GM23338 (cell line): ENCODE results near the gene PTPRE. TPM values are rescaled to one million over a fixed set of nuclear protein-coding genes. Genes with fewer than 3 reads are reported as not detected.

ENCODE experiments used
- ATAC-seq: fragments of 200-7000 bp; cut with Tn5 transposase; 3 replicates; pipeline ENCODE4 v1.9.1; 2020
- DNase-seq: peaks from one replicate; pipeline ENCODE4 v3.0.0-alpha.2; 2015; ENCODE audit warnings: low spot score
- H2AFZ ChIP-seq: fragments of 200-600 bp; sonication (generic); 2 replicates; pipeline ENCODE4 v1.8.0; 2016; ENCODE audit warnings: antibody characterized with exemption, mild to moderate bottlenecking, moderate library complexity
- H3F3A ChIP-seq: fragments of 200-600 bp; sonication (generic); replicated peaks from 2 replicates; pipeline ENCODE4 v1.8.0; 2017; ENCODE audit warnings: antibody characterized with exemption, mixed run types, low read depth
- H3K27ac ChIP-seq: fragments of 200-600 bp; sonication (generic); 2 replicates; pipeline ENCODE4 v1.6.1; 2016; ENCODE audit warnings: low read depth
- H3K27me3 ChIP-seq: fragments of 200-600 bp; sonication (generic); 2 replicates; pipeline ENCODE4 v1.8.0; 2016; ENCODE audit warnings: mild to moderate bottlenecking, mixed run types, moderate library complexity; ENCODE audit not compliant: insufficient read depth
- H3K36me3 ChIP-seq: fragments of 200-600 bp; sonication (generic); 2 replicates; pipeline ENCODE4 v1.8.0; 2016; ENCODE audit warnings: mild to moderate bottlenecking; ENCODE audit not compliant: insufficient read depth
- H3K4me1 ChIP-seq: fragments of 200-600 bp; sonication (generic); 2 replicates; pipeline ENCODE4 v1.8.0; 2016; ENCODE audit warnings: mild to moderate bottlenecking, moderate library complexity; ENCODE audit not compliant: insufficient read depth
- H3K4me2 ChIP-seq: fragments of 200-600 bp; sonication (generic); 2 replicates; pipeline ENCODE4 v1.7.1; 2017; ENCODE audit warnings: mixed run types
- H3K4me3 ChIP-seq: fragments of 200-600 bp; sonication (generic); 2 replicates; pipeline ENCODE4 v1.6.1; 2016; ENCODE audit warnings: mixed run types
- H3K79me2 ChIP-seq: fragments of 200-600 bp; sonication (generic); replicated peaks from 2 replicates; pipeline ENCODE4 v1.8.0; 2017; ENCODE audit warnings: mild to moderate bottlenecking; ENCODE audit not compliant: insufficient read depth
- H3K9me2 ChIP-seq: fragments of 200-600 bp; sonication (generic); 2 replicates; pipeline ENCODE4 v1.8.0; 2017; ENCODE audit not compliant: insufficient read depth
- H4K20me1 ChIP-seq: fragments of 200-600 bp; sonication (generic); replicated peaks from 2 replicates; pipeline ENCODE4 v1.8.0; 2017; ENCODE audit warnings: mild to moderate bottlenecking; ENCODE audit not compliant: insufficient read depth
- H3K27ac Mint-ChIP-seq: 2 replicates; pipeline ENCODE4 v1.8.0; 2020; ENCODE audit warnings: inconsistent platforms, mild to moderate bottlenecking, moderate library complexity, mixed read lengths
- H3K27me3 Mint-ChIP-seq: 3 replicates; pipeline ENCODE4 v1.8.0; 2022; ENCODE audit warnings: low read depth, mild to moderate bottlenecking, moderate library complexity, mixed read lengths, inconsistent platforms; ENCODE audit not compliant: insufficient read depth, poor library complexity
- H3K36me3 Mint-ChIP-seq: 3 replicates; pipeline ENCODE4 v1.8.0; 2021; ENCODE audit warnings: low read depth, mild to moderate bottlenecking, inconsistent platforms, moderate library complexity, mixed read lengths
- H3K4me1 Mint-ChIP-seq: 3 replicates; pipeline ENCODE4 v1.8.0; 2020; ENCODE audit warnings: mild to moderate bottlenecking, inconsistent platforms, mixed read lengths
- H3K4me3 Mint-ChIP-seq: 3 replicates; pipeline ENCODE4 v1.8.0; 2021; ENCODE audit warnings: moderate library complexity, mild to moderate bottlenecking, inconsistent platforms, mixed read lengths
- H3K9me3 Mint-ChIP-seq: 3 replicates; pipeline ENCODE4 v1.8.0; 2020; ENCODE audit warnings: moderate library complexity, mild to moderate bottlenecking, inconsistent platforms, mixed read lengths
- CREB1 ChIP-seq: fragments of 250-450 bp; sonication (Bioruptor Pico); IDR thresholded peaks from 2 replicates; pipeline ENCODE4 v1.5.0; 2020; ENCODE audit warnings: low read depth, mild to moderate bottlenecking, moderate library complexity
- CTCF ChIP-seq, 2 experiments: fragments of 200-600 bp in 1 of 2; sonication (generic) in 1 of 2; conservative IDR thresholded peaks; 2 replicates each; pipeline versions ENCODE4 v1.5.1 to v1.6.1; 2016 to 2017; ENCODE audit warnings: antibody characterized with exemption in 2 of 2, low read depth in 2 of 2, mild to moderate bottlenecking in 2 of 2, moderate library complexity in 1 of 2
- ETS1 ChIP-seq: IDR thresholded peaks from 2 replicates; pipeline ENCODE4 v1.6.1; 2016; ENCODE audit warnings: antibody characterized with exemption
- EZH2 ChIP-seq: fragments of 200-600 bp; sonication (generic); IDR thresholded peaks from one replicate; pipeline ENCODE4 v1.8.0; 2017; ENCODE audit warnings: antibody characterized with exemption, mild to moderate bottlenecking, low read depth; ENCODE audit not compliant: unreplicated experiment
- EZH2phosphoT487 ChIP-seq: fragments of 200-600 bp; sonication (generic); IDR thresholded peaks from one replicate; pipeline ENCODE4 v1.8.1; 2018; ENCODE audit warnings: antibody characterized with exemption; ENCODE audit not compliant: unreplicated experiment
- JUNB ChIP-seq: IDR thresholded peaks from one replicate; pipeline ENCODE4 v1.6.1; 2016; ENCODE audit warnings: antibody characterized with exemption; ENCODE audit not compliant: unreplicated experiment
- NANOG ChIP-seq: IDR thresholded peaks from 2 replicates; pipeline ENCODE4 v1.6.1; 2016; ENCODE audit warnings: antibody characterized with exemption, borderline replicate concordance
- POLR2AphosphoS5 ChIP-seq: IDR thresholded peaks from 2 replicates; pipeline ENCODE4 v1.6.1; 2016; ENCODE audit warnings: antibody characterized with exemption, low read depth
- REST ChIP-seq: IDR thresholded peaks from one replicate; pipeline ENCODE4 v1.6.1; 2018; ENCODE audit warnings: antibody characterized with exemption; ENCODE audit not compliant: unreplicated experiment
- STAT1 ChIP-seq: IDR thresholded peaks from one replicate; pipeline ENCODE4 v1.6.1; 2016; ENCODE audit warnings: antibody characterized with exemption; ENCODE audit not compliant: unreplicated experiment
- ZNF114 ChIP-seq: fragments of 250-450 bp; sonication (Bioruptor Pico); IDR thresholded peaks from 2 replicates; pipeline ENCODE4 v1.5.0; 2020; ENCODE audit warnings: mild to moderate bottlenecking, moderate library complexity
- ZNF331 ChIP-seq: fragments of 250-450 bp; sonication (Bioruptor Pico); IDR thresholded peaks from 2 replicates; pipeline ENCODE4 v1.5.0; 2020; ENCODE audit warnings: low read depth, mild to moderate bottlenecking, moderate library complexity
- ZNF462 ChIP-seq: fragments of 250-450 bp; sonication (Bioruptor Pico); IDR thresholded peaks from 2 replicates; pipeline ENCODE4 v1.5.0; 2020; ENCODE audit warnings: mild to moderate bottlenecking, moderate library complexity
- polyA plus RNA-seq: library from polyadenylated mRNA; unstranded; fragments of >200 nt; fragmentation: Nextera tagmentation; extraction: Ambion mirVana; gene quantifications from 2 replicates; pipeline ENCODE4 v1.2.1, GENCODE V29; 2016
- total RNA-seq: library from RNA; depleted of rRNA; stranded (reverse); fragments of >200 nt; shearing (Covaris generic); gene quantifications from 2 replicates; pipeline ENCODE4 v1.2.3, GENCODE V29; 2014

The PTPRE gene
- total and polyA plus RNA-seq, 2 experiments from 2014 or later = 0.34 to 0.42 TPM

- Histone ChIP-seq H3K9me2 (no peaks in the 10 kb centered on the region), H3K4me3 (no peak overlapping the region), H3K36me3 (no peaks in the 10 kb centered on the region), H3F3A (no peaks in the 10 kb centered on the region), H3K4me1 (no peaks in the 10 kb centered on the region), H3K4me2 (no peak overlapping the region), H4K20me1 (no peaks in the 10 kb centered on the region), H2AFZ (no peak overlapping the region), H3K27me3 (no peaks in the 10 kb centered on the region), H3K27ac (no peak overlapping the region), H3K79me2 (no peaks in the 10 kb centered on the region)
- ATAC-seq (no peak), DNase-seq (no peak)
- H3K4me3 Mint-ChIP-seq = no peak overlapping the region
- H3K36me3 Mint-ChIP-seq = no peaks in the 10 kb centered on the region
- TF ChIP-seq ZNF114 (CRISPR knock-in tag) (no peak), EZH2 (no peak), EZH2phosphoT487 (no peak), REST (no peak), ETS1 (no peak), POLR2AphosphoS5 (no peak), JUNB (no peak), ZNF331 (no peak), CREB1 (CRISPR knock-in tag) (no peak), NANOG (no peak), ZNF462 (CRISPR knock-in tag) (no peak), CTCF (conservative IDR thresholded peaks at IDR 0.05; ENCODE audit: low read depth in 2 of 2) (no peak), STAT1 (no peak)
- peaks cover 2% of the 10 kb centered on the region for H3K27me3 Mint-ChIP-seq
- H3K4me1 Mint-ChIP-seq = peaks cover 6% of the 10 kb centered on the region; the same call in 2 of the 3 replicates
- no peaks in the 10 kb centered on the region for H3K9me3 Mint-ChIP-seq
- no peak overlapping the region for H3K27ac Mint-ChIP-seq
Measured at GRCh38 chr10:128005858-128006257, 99.0 kb downstream of the PTPRE start.
